UCSD-AML1 (cell line): ENCODE measurements around the gene GLYR1.

Source experiments
- DNase-seq: peaks from one replicate; lab custom pipeline; 2025; ENCODE audit not compliant: unreplicated experiment; lab: John Stamatoyannopoulos, UW

GLYR1 gene

DNA sequence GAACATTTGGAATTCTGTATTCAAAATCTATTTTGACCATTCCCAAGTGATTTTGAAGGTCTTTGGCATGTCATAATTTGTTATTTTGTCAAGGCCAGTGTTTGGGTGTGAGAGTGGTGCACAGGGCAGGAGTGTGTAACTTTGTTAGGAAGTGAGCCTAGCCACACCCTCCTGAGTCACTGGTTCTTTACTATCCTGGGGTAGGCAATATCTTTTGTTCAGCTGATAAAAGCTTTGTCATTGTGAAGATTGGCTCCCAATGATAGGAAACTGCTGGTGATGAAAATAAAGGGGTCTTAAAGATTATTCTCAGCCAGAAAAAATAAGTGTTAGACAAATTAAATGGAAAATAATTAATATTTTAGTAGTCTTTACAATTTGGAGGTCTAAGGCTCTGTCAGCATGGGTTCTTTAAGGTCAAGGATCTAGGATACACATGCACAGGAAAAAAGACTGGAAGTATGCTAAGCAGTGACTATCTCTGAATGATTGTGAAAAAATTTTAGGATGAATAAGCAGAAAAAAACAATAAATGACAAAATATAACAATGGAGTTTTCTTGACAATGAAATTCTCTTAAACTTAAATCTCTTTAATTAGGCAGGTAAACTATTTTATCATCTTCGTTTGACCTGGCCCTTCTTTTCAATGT, 5.3 kb upstream of the GLYR1 start:
- DNase-seq, result no peak

DNA sequence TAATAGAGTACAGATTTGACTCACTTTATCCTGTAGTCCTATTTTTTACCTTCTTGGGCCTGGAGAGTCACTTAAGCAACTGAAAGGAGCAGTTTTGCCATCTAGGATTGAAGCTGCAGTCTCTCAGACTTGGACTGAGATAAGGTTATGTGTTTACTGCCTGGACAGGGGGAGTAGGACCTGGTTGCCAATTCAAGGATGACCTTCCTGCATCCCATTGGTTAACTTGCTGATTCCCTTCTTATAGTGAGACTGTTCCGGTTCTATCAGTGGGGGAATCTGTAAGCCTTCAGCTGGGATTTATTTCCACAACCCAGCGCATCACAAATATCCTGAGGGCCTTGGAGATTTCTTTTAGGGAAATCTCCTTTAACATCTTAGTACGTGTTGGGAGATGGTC, 3.1 kb upstream of the GLYR1 start:
- DNase-seq, result no peak

GRCh38 chr16:4847774-4848587, 893 bp upstream of the GLYR1 start:
- DNase-seq, result peak; percentile 55

- DNase-seq, result peak; percentile 47
Measured at GRCh38 chr16:4846503-4846900, 586 bp downstream of the GLYR1 start.

DNA sequence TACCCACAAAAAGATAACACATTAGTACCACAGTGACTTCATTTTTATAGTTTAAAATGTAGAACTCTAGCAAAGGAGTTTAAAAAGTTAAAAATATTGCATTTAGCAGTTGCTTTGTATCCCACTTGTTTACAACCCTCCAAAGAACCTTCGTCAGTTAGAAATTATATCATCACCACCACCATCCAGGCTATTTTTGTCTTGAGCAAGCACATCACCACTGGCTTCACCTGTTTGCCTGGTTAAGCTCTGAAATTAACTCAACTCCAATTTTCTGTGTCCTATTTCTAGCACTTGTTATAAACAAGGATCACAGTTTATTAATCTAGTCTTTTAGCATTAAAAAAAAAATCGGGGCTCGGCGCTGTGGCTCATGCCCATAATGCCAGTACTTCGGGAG, 6.1 kb downstream of the GLYR1 start:
- DNase-seq, result no peak

GRCh38 chr16:4839942-4840341, 7.1 kb downstream of the GLYR1 start:
- no peak for DNase-seq

DNA sequence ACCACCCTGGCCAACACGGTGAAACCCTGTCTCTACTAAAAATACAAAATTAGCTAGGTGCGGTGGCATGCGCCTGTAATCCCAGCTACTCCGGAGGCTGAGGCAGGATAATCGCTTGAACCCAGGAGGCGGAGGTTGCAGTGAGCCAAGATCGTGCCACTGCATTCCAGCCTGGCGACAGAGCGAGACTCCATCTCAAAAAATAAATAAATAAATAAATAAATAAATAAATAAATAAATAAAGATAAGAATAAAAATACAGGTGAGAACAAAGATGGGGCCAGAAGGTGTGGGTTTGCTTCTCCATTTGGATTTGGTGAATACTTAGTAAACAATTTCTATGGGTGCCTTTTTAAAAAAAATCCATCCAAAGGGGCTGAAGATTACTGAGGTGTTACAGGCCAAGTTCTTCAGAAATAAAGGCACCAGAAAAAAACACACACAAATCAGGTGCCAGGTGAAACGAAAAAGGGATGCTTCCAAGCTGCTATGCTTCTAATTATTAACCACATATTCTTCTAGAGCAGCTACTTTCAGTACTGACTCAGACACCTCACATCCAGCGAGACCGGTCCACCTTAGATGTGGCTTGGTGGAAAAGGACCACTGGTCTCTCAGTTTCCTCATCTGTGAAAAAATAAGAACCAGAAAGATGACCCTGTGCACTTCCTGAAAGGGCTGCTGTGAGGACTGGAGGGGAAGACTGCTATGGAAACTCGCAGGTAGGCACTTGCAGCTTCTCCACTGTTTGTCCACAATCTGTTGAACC, 9.2 kb downstream of the GLYR1 start:
- DNase-seq, result no peak

- DNase-seq, result no peak
Measured at GRCh38 chr16:4836727-4837126, 10.4 kb downstream of the GLYR1 start.

DNA sequence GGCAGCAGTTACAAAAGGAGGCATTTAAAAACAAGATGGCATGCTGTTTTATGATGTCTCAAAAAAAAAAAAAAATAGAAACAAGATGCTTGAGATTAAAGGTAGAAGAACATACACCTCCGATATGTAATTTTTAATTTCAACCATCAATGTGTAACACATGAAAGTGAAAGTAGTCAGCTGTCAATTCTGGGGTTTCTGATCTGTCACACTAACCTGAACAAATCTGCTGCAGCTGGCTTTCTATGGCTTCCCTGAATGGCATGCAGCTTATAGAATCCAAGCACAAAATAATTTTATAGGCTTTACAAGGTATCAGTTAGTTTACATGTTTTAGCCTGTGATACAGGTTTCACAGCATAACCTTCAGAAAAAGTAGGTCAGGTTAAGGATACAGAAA, 13.5 kb downstream of the GLYR1 start:
- DNase-seq, result no peak

DNA sequence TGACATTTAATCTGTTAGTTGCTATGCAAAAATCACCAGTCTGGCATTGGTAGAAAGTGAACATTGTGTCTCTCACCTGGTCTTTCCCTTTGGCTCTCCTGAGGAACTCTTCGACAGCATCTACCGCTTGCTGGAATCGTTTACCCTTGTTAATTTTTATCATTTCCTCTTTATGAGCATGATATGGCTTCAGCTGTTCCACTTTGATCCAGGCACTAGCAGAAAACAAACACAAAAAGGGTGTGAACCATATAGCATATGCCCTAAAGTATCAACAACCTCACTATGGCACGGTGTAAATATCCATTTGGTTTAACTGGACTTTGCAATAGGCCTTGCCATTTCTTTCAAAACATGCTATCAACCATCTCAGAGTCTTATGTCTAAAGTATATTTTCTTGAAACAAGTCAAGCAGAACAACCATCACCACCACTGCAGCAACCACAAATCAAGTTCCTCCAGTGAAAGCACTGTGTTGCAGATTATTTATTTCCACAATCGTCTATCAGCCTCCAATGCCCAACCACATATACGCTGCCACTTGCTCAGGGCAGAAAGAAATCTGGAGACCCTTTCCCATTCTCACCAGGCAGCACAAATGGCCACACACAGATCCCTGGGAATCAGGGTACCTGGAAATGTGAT, 14.3 kb downstream of the GLYR1 start:
- no peak for DNase-seq

DNA sequence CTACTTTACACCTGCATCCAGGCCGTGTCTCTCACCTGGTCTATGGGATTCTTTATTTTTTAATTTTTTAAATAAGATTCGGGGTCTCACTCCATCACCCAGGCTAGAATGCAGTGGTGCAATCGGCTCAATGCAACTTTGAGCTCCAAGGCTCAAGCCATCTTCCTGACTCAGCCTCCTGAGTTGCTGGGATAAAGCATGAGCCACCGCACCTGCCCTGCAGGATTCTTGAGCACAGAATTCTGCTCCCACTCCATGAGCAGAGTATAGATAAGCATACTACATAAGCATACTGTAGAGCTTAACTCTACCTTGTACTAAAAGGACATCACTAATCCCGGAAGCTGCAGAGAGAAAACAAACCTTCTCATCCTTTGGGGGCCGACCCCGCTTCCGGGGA, 15.5 kb downstream of the GLYR1 start:
- DNase-seq, result no peak

- no peak for DNase-seq
Measured at GRCh38 chr16:4830408-4830807, 16.7 kb downstream of the GLYR1 start.

DNA sequence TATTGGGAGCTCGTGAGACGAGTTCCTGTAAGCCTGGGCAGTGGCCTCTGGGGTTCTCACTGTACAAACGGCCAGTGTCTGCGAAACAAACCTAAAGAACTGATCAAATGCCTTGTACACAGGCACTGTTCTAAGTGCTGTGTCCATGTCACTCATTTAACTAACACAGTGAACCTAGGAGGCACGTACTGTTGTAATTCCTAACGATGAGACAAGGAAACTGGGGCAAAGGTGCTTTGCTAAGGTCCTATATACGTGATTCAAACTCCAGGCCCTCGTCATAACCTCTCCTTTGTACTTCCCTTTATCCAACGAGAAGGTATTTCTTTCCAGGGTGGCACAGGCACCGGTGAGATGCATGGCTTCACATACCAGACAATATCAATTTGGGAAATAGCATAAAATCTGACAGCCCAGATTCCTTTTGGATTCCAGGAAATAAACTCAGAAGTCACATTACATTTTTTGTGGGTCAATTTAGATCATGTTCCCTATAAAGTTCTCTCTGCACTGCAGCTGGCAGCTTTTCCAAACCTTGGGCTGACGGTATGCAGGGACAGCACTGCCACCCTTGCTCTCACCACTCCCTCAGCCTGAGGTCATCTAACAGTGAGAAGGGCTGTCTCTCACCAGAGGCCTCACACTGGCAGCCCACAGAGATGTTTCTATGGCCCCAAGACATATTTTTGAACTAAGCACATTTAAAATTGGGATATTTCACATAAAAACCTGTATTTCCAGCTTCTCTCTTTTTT, 18.3 kb downstream of the GLYR1 start:
- DNase-seq, result no peak

GRCh38 chr16:4826980-4827379, 20.1 kb downstream of the GLYR1 start:
- no peak for DNase-seq

DNA sequence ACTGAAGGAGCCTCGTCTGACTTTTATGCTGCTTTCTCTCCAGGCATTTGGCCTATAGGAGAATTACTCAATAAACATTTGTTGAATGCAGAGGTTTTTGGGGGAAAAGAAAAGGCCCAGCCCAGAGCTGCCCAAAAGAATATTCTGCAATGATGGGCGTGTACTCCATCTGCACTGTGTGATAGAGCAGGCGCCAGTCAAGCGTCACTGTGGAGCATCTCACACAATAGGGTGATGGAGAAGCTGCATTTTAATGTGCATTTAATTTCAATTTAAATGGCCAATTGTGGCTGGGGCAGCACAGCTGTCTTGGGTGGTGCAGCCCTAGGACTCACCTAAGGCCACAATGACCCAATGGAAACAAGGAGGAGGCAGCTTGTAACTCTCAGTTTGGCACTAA, 20.6 kb downstream of the GLYR1 start:
- no peak for DNase-seq

- no peak for DNase-seq
Measured at GRCh38 chr16:4825196-4825595, 21.9 kb downstream of the GLYR1 start.

DNA sequence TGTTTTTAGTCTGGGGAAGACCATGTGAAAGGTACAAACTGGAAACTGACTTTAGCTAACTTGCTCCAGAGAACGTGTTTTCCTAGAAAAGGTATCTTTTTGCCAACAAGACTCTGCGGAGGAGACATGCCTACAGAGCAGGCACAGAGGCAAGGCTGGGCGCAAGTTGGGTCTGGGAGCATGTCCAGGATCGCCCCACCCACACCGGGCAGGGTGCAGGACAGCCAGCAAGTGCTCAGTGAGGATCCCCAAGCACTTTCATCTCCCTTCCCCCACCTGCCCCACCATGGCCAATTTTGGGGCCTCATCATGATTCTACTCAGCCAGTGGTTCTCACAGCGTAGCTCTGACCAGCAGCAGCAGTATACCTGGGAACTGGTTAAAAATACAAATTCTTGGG, 26.4 kb downstream of the GLYR1 start:
- DNase-seq, result no peak

DNA sequence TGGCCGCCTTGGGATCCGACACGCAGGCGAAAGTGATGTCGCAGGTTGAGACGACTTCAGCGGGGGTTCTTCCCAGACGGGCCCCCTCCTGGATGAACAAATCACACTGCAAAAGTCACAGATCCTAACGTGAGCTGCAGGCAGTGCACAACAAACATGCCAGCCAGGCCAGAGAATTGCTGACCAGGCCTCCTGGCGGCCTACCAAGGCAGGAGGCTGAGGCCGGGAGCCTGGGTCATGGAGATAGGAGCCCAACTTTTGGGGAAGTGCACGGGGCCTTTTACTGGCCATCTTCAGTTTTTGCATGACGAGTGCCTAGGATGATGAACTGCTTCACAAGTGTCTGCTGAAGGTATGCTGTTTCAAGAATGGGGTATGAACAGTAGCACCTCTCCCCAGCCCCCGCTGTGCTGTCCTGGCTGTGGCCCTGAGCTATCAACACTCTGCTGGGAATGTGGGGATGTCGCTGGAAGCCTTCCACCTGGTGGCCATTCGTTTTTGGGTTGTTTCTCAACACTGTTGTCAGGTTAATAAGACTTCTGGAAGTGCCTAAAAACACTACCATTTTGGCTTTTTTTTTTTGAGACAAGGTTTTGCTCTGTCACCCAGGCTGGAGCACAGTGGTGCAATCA, 32.4 kb downstream of the GLYR1 start:
- no peak for DNase-seq

DNA sequence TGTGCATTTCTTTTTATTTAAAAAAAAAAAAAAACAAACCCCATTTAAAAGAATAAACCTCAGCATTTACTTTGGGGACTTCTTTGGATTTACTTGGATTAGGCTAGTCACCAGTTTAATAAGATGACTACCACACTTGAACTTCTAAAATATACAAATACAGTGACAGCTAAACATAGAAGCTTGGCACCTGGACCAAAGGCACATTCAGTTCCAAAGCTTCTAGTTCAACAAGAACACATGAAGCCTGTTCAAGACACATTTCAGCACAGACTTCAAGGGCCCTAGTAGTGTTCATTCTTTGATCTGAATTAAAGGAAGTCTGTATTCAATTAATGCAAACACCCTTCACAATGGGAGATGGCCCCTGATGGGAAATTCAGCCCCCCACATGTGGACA, 33.0 kb downstream of the GLYR1 start:
- no peak for DNase-seq

GRCh38 chr16:4813251-4814003, 33.7 kb downstream of the GLYR1 start:
- DNase-seq, result no peak
